A549 (cell line): ENCODE results near the gene BPIFB3. TPM values are rescaled to one million over a fixed set of nuclear protein-coding genes. Genes with fewer than 3 reads are reported as not detected.

Experiments
- ATAC-seq, 2 experiments: fragments of 200-7000 bp in 1 of 2; fragments of >200 bp in 1 of 2; cut with Nextera tagmentation in 1 of 2; cut with Tn5 transposase in 1 of 2; 3 replicates each; pipeline versions ENCODE4 v1.8.0 to v1.9.1; 2018 to 2020; ENCODE audit warnings: mild to moderate bottlenecking in 1 of 2, moderate library complexity in 1 of 2
- CTCF ChIA-PET: fragments of 300-600 bp; sonication (Branson Sonifier 250); formaldehyde crosslinking; extraction: SDS; loops from one replicate; lab custom pipeline; 2021; ENCODE audit warnings: antibody characterized with exemption, inconsistent platforms; lab: Yijun Ruan, JAX
- POLR2A ChIA-PET: fragments of 350-600 bp; formaldehyde crosslinking; extraction: SDS; loops from one replicate; lab custom pipeline; 2021; ENCODE audit warnings: antibody characterized with exemption, inconsistent platforms; lab: Yijun Ruan, JAX
- DNase-seq, 2 experiments: peaks; one replicate each; pipeline versions ENCODE4 v3.0.0 to v3.0.0-alpha.2; 2011 to 2016; ENCODE audit warnings: low read depth in 1 of 2, low spot score in 1 of 2
- FAIRE-seq: peaks from 2 replicates; lab custom pipeline; 2011; peaks lifted over from hg19 to GRCh38; lab: Jason Lieb, UNC
- H3K27ac ChIP-seq, 2 experiments: fragments of >200 bp; sonication (Bioruptor Twin); formaldehyde crosslinking; 3 replicates each; pipeline ENCODE4 v1.5.1; 2016 to 2017
- H3K4me1 ChIP-seq: fragments of >200 bp; sonication (Bioruptor Twin); formaldehyde crosslinking; 3 replicates; pipeline ENCODE4 v1.6.1; 2016
- H3K4me2 ChIP-seq: fragments of >200 bp; sonication (Bioruptor Twin); formaldehyde crosslinking; 3 replicates; pipeline ENCODE4 v1.6.1; 2016
- H3K4me3 ChIP-seq: fragments of >200 bp; sonication (Bioruptor Twin); formaldehyde crosslinking; 3 replicates; pipeline ENCODE4 v1.5.1; 2016
- H3K9me3 ChIP-seq: fragments of >200 bp; sonication (Bioruptor Twin); formaldehyde crosslinking; 3 replicates; pipeline ENCODE4 v1.6.1; 2016
- ATOH8 ChIP-seq: fragments of 250-450 bp; sonication (Bioruptor Pico); IDR thresholded peaks from 2 replicates; pipeline ENCODE4 v1.5.0; 2020; ENCODE audit warnings: low read depth, mild to moderate bottlenecking, moderate library complexity
- BHLHE40 ChIP-seq: IDR thresholded peaks from 2 replicates; pipeline ENCODE4 v1.6.1; 2012; ENCODE audit warnings: low read depth, low read length, inconsistent platforms
- CHD2 ChIP-seq: fragments of 150-350 bp; IDR thresholded peaks from 2 replicates; pipeline ENCODE4 v1.6.1; 2014; ENCODE audit warnings: low read length; ENCODE audit not compliant: partially characterized antibody
- CTCF ChIP-seq: fragments of >200 bp; sonication (Bioruptor Twin); formaldehyde crosslinking; IDR thresholded peaks from 3 replicates; pipeline ENCODE4 v1.5.1; 2016
- EHF ChIP-seq: fragments of 250-450 bp; sonication (Bioruptor Pico); IDR thresholded peaks from 2 replicates; pipeline ENCODE4 v1.5.0; 2020; ENCODE audit warnings: mild to moderate bottlenecking
- EHMT2 ChIP-seq: fragments of 200-600 bp; sonication (generic); IDR thresholded peaks from 2 replicates; pipeline ENCODE4 v1.6.1; 2016; ENCODE audit warnings: antibody characterized with exemption, low read depth, mild to moderate bottlenecking, moderate library complexity
- ESRRA ChIP-seq: fragments of 150-350 bp; IDR thresholded peaks from 2 replicates; pipeline ENCODE4 v1.6.1; 2014; ENCODE audit warnings: mild to moderate bottlenecking, low read length, borderline replicate concordance
- HDAC2 ChIP-seq: fragments of 200-600 bp; sonication (generic); IDR thresholded peaks from 2 replicates; pipeline ENCODE4 v1.6.1; 2016
- HES2 ChIP-seq: fragments of >200 bp; sonication (Bioruptor Twin); formaldehyde crosslinking; IDR thresholded peaks from 2 replicates; pipeline ENCODE4 v1.6.1; 2016
- HEYL ChIP-seq: fragments of 250-450 bp; sonication (Bioruptor Pico); IDR thresholded peaks from 2 replicates; pipeline ENCODE4 v1.8.0; 2021; ENCODE audit warnings: mild to moderate bottlenecking, moderate library complexity
- HOXA7 ChIP-seq: fragments of 250-450 bp; sonication (Bioruptor Pico); IDR thresholded peaks from 2 replicates; pipeline ENCODE4 v1.5.0; 2020; ENCODE audit warnings: mild to moderate bottlenecking, moderate library complexity
- HOXB13 ChIP-seq: fragments of 250-450 bp; sonication (Bioruptor Pico); IDR thresholded peaks from 2 replicates; pipeline ENCODE4 v1.5.0; 2020; ENCODE audit warnings: low read depth, mild to moderate bottlenecking, moderate library complexity
- JUNB ChIP-seq: fragments of >200 bp; sonication (Bioruptor Twin); formaldehyde crosslinking; IDR thresholded peaks from 2 replicates; pipeline ENCODE4 v1.6.1; 2016
- KDM5A ChIP-seq: fragments of 200-600 bp; sonication (generic); IDR thresholded peaks from 2 replicates; pipeline ENCODE4 v1.6.1; 2016; ENCODE audit warnings: antibody characterized with exemption, mild to moderate bottlenecking
- MAX ChIP-seq: IDR thresholded peaks from 2 replicates; pipeline ENCODE4 v1.6.1; 2012
- MYC ChIP-seq: IDR thresholded peaks from 2 replicates; pipeline ENCODE4 v1.6.1; 2012; ENCODE audit warnings: mild to moderate bottlenecking, inconsistent platforms, low read length, improper control_type of control experiment, borderline replicate concordance
- NFE2L2 ChIP-seq: fragments of 150-350 bp; conservative IDR thresholded peaks from 2 replicates; pipeline ENCODE4 v1.6.1; 2014; ENCODE audit warnings: low read length
- NPAS2 ChIP-seq: fragments of 250-450 bp; sonication (Bioruptor Pico); IDR thresholded peaks from 2 replicates; pipeline ENCODE4 v1.8.0; 2022; ENCODE audit warnings: mild to moderate bottlenecking, moderate library complexity, borderline replicate concordance
- NR3C1 ChIP-seq: fragments of >200 bp; sonication (Bioruptor Twin); formaldehyde crosslinking; IDR thresholded peaks from 3 replicates; pipeline ENCODE4 v1.6.1; 2017
- PHF8 ChIP-seq: fragments of 200-600 bp; sonication (generic); IDR thresholded peaks from 2 replicates; pipeline ENCODE4 v1.6.1; 2016; ENCODE audit warnings: low read depth, mild to moderate bottlenecking, antibody characterized with exemption, moderate library complexity, borderline replicate concordance
- RAD21 ChIP-seq, 2 experiments: fragments of >200 bp in 1 of 2; sonication (Bioruptor Twin) in 1 of 2; formaldehyde crosslinking in 1 of 2; IDR thresholded peaks in 1 of 2; conservative IDR thresholded peaks in 1 of 2; 2 replicates in 1 of 2; 3 replicates in 1 of 2; pipeline ENCODE4 v1.6.1; 2012 to 2018; ENCODE audit warnings: inconsistent platforms in 1 of 2
- RARB ChIP-seq: fragments of 250-450 bp; sonication (Bioruptor Pico); IDR thresholded peaks from 2 replicates; pipeline ENCODE4 v1.8.0; 2021; ENCODE audit warnings: mild to moderate bottlenecking, moderate library complexity
- RFX5 ChIP-seq: fragments of 450-650 bp; IDR thresholded peaks from 2 replicates; pipeline ENCODE4 v1.7.1; 2014; ENCODE audit warnings: antibody characterized with exemption, mild to moderate bottlenecking, moderate library complexity
- SREBF2 ChIP-seq: fragments of 450-650 bp; IDR thresholded peaks from 2 replicates; pipeline ENCODE4 v1.6.1; 2014; ENCODE audit warnings: mild to moderate bottlenecking, moderate library complexity
- TP53 ChIP-seq: fragments of 250-450 bp; sonication (Bioruptor Pico); IDR thresholded peaks from 2 replicates; pipeline ENCODE4 v1.5.0; 2021; ENCODE audit warnings: mild to moderate bottlenecking, moderate library complexity
- USF2 ChIP-seq: fragments of 450-650 bp; IDR thresholded peaks from 2 replicates; pipeline ENCODE4 v1.6.1; 2014; ENCODE audit warnings: antibody characterized with exemption
- ZC3H11A ChIP-seq: fragments of 450-650 bp; IDR thresholded peaks from 2 replicates; pipeline ENCODE4 v1.6.1; 2014; ENCODE audit warnings: antibody characterized with exemption, mild to moderate bottlenecking
- ZFP36 ChIP-seq: fragments of 450-650 bp; IDR thresholded peaks from 2 replicates; pipeline ENCODE4 v1.6.1; 2014; ENCODE audit warnings: borderline replicate concordance; ENCODE audit not compliant: partially characterized antibody
- ZSCAN20 ChIP-seq: fragments of 250-450 bp; sonication (Bioruptor Pico); IDR thresholded peaks from 2 replicates; pipeline ENCODE4 v1.8.0; 2022; ENCODE audit warnings: mild to moderate bottlenecking, moderate library complexity
- WGBS: methylation state at CpG from one replicate; pipeline ENCODE4 v1.1.6; 2017; ENCODE audit errors: missing lambda C conversion rate; 5-methylcytosine and 5-hydroxymethylcytosine counted together
- polyA plus RNA-seq, 4 experiments: library from polyadenylated mRNA; depleted of rRNA in 3 of 4; stranded (reverse); fragments of >200 nt; fragmentation: RNase III in 1 of 4; extraction: RNeasy Plus Mini Kit Qiagen cat#74134 plus additional on column Dnase treatment in 1 of 4; gene quantifications; 2 replicates in 3 of 4; 3 replicates in 1 of 4; pipeline ENCODE4 v1.2.3, GENCODE V29; 2011 to 2017

BPIFB3 gene
- polyA plus RNA-seq, 2 of the 4 experiments (the other 2 are of a cell fraction), result not detected

GRCh38 chr20:33093074-33093473 is 39.4 kb downstream of the BPIFB3 start:
- Histone ChIP-seq H3K4me2 (no peak overlapping the region), H3K4me3 (no peak overlapping the region), H3K4me1 (no peaks in the 10 kb centered on the region), H3K9me3 (no peaks in the 10 kb centered on the region), H3K27ac (no peak overlapping the region)
- no peak for ATAC-seq
- FAIRE-seq, result no peak
- TF ChIP-seq ZSCAN20 (no peak), NR3C1 (no peak), MAX (no peak), MYC (no peak), JUNB (no peak), SREBF2 (no peak), NFE2L2 (no peak), KDM5A (no peak), CHD2 (no peak), ESRRA (no peak), HOXA7 (CRISPR knock-in tag) (no peak), CTCF (no peak), EHMT2 (no peak), NPAS2 (CRISPR knock-in tag) (no peak), ZC3H11A (no peak), RARB (CRISPR knock-in tag) (no peak), BHLHE40 (no peak)
- WGBS, result 8% methylated on average over 1 of the region's 1 CpG
- POLR2A ChIA-PET, result no interaction called here
- DNase-seq, result no peak
- CTCF ChIA-PET, result no interaction called here

- ChIA-PET CTCF (interaction anchor here (3.9 kb wide), 1 partner anchor 191 kb away, joined by 49 read pairs; no protein-coding TSS in a partner anchor), POLR2A (no interaction called here)
- TF ChIP-seq TP53, result no peak
- no peak for TF ChIP-seq RFX5
- no peak for TF ChIP-seq HEYL
- TF ChIP-seq ZC3H11A, result no peak
- TF ChIP-seq USF2, result no peak
- no peak for TF ChIP-seq SREBF2
- no peak for TF ChIP-seq JUNB
- no peak for TF ChIP-seq HOXB13 (CRISPR knock-in tag)
- TF ChIP-seq CHD2, result no peak
- no peak for TF ChIP-seq ZFP36
- no peak for TF ChIP-seq PHF8
- no peak for TF ChIP-seq ZSCAN20
- TF ChIP-seq ATOH8 (CRISPR knock-in tag), result no peak
- TF ChIP-seq HDAC2, result no peak
- no peak for TF ChIP-seq KDM5A
- TF ChIP-seq EHF (CRISPR knock-in tag), result no peak
- no peak for TF ChIP-seq RARB (CRISPR knock-in tag)
- TF ChIP-seq RAD21 (conservative IDR thresholded peaks at IDR 0.05 in 1 of 2, IDR thresholded peaks at IDR 0.05 in 1 of 2), result no peak
- no peak for TF ChIP-seq HES2
- Histone ChIP-seq H3K27ac (no peak overlapping the region), H3K4me2 (no peak overlapping the region), H3K9me3 (no peaks in the 10 kb centered on the region), H3K4me3 (no peak overlapping the region), H3K4me1 (no peaks in the 10 kb centered on the region)
- 0% methylated on average over 1 of the region's 1 CpG for WGBS
- ATAC-seq (no peak), DNase-seq (no peak), FAIRE-seq (no peak)
Observed at GRCh38 chr20:33093582-33093981, 39.9 kb downstream of the BPIFB3 start.
